Retina (tissue), 1 donor: ENCODE data around the gene RAB31.
"Not testable (repeated sequence)": the region's sequence is repeated elsewhere in the genome, so short reads cannot be mapped to it uniquely, and the experiment has no call there.

Experiments used
- DNase-seq: peaks from one replicate; pipeline ENCODE4 v3.0.0-alpha.2; 2016

RAB31 gene

GRCh38 chr18:9708057-9708433, at the start of gene RAB31:
RAB31 (plus strand) TSS chr18:9708301; CDS start chr18:9708406, 105 bp downstream.
- DNase-seq, result no peak

- DNase-seq, result no peak
Measured at GRCh38 chr18:9659499-9660375, 48.4 kb upstream of the RAB31 start.

- no peak for DNase-seq
Measured at GRCh38 chr18:9661564-9661963, 46.5 kb upstream of the RAB31 start.

- DNase-seq, result no peak
Measured at GRCh38 chr18:9663377-9663776, 44.7 kb upstream of the RAB31 start.

- no peak for DNase-seq
Measured at GRCh38 chr18:9665314-9665713, 42.8 kb upstream of the RAB31 start.

GRCh38 chr18:9666548-9666947, 41.6 kb upstream of the RAB31 start:
- DNase-seq, result no peak

- DNase-seq, result no peak
Measured at GRCh38 chr18:9669016-9669415, 39.1 kb upstream of the RAB31 start.

- no peak for DNase-seq
Measured at GRCh38 chr18:9671214-9671613, 36.9 kb upstream of the RAB31 start.

GRCh38 chr18:9673296-9674251, 34.5 kb upstream of the RAB31 start:
- DNase-seq, result no peak

GRCh38 chr18:9678216-9678615, 29.9 kb upstream of the RAB31 start:
- DNase-seq, result not testable (repeated sequence)

GRCh38 chr18:9679125-9679524, 29.0 kb upstream of the RAB31 start:
- DNase-seq, result no peak

- DNase-seq, result no peak
Measured at GRCh38 chr18:9681217-9681616, 26.9 kb upstream of the RAB31 start.

GRCh38 chr18:9682572-9682971, 25.5 kb upstream of the RAB31 start:
- no peak for DNase-seq

- DNase-seq, result no peak
Measured at GRCh38 chr18:9683418-9684396, 24.4 kb upstream of the RAB31 start.

- no peak for DNase-seq
Measured at GRCh38 chr18:9684881-9685614, 23.1 kb upstream of the RAB31 start.

GRCh38 chr18:9685615-9685890, 22.5 kb upstream of the RAB31 start:
- no peak for DNase-seq

- no peak for DNase-seq
Measured at GRCh38 chr18:9688036-9688741, 19.9 kb upstream of the RAB31 start.

- DNase-seq, result no peak
Measured at GRCh38 chr18:9689253-9689652, 18.8 kb upstream of the RAB31 start.

- no peak for DNase-seq
Measured at GRCh38 chr18:9690418-9691188, 17.5 kb upstream of the RAB31 start.

GRCh38 chr18:9691235-9691634, 16.9 kb upstream of the RAB31 start:
- no peak for DNase-seq

GRCh38 chr18:9694174-9694573, 13.9 kb upstream of the RAB31 start:
- no peak for DNase-seq
